ENCODE measurements around the gene IGSF21. TPM values are rescaled to one million over a fixed set of nuclear protein-coding genes. Genes with fewer than 3 reads are reported as not detected.
A peak's percentile ranks its signal among the peaks of the same experiment; 100 is the strongest.

The IGSF21 gene
- total RNA-seq, 1 donor, result not detected

DNA sequence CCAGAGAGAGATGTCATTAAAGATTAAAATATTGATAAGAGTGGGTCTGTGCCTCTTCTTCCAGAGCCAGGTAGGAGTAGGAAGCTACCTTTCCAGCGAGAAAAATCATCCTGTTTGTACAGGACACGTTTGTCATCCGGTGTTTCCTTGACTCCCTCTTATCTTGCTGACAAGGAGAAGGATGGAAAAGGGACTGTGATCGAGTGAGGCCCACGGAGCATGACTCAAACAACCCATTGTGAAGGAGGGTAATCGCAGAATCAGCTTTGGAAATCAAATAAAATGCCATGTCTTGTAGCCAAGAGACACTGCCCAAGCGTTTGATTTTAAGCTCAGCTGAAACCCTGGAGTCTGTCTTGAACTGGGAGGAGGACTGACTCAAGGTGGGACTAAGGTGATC is 97.7 kb downstream of the IGSF21 start:
- TF ChIP-seq CTCF (IDR thresholded peaks at IDR 0.05; ENCODE audit: insufficient read depth, low read depth, low read length), result no peak
- H3K4me3 ChIP-seq (ENCODE audit: low read depth, low read length), result no peak overlapping the region
- DNase-seq (ENCODE audit: low read depth), result no peak

DNA sequence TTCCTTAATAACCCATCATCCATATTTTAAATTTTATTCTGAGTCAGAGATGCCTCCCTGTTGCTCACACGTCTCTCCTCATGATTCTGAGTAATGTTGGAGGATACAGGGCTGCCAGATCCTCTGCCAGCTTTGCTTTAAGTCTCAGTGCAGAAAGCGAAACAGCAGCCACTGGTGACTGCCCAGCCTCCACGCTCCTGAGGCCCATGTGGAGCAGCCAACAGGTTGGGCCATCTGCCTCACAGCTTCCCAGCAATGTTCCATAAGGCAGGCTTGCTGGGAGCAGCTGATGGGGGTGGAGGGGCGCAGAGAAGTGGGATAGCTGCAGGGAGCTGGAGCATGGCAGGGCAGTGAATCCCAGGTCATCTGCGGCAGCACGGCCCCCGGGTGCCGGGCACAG is 104.2 kb downstream of the IGSF21 start:
- DNase-seq (ENCODE audit: low read depth), result no peak
- H3K4me3 ChIP-seq (ENCODE audit: low read depth, low read length), result no peak overlapping the region
- no peak for TF ChIP-seq CTCF (IDR thresholded peaks at IDR 0.05; ENCODE audit: insufficient read depth, low read depth, low read length)

- TF ChIP-seq CTCF (IDR thresholded peaks at IDR 0.05; ENCODE audit: insufficient read depth, low read depth, low read length), result peak; percentile 10
- DNase-seq (ENCODE audit: low read depth), result no peak
- H3K4me3 ChIP-seq (ENCODE audit: low read depth, low read length), result no peak overlapping the region
Observed at GRCh38 chr1:18217398-18218043, 109.9 kb downstream of the IGSF21 start.

DNA sequence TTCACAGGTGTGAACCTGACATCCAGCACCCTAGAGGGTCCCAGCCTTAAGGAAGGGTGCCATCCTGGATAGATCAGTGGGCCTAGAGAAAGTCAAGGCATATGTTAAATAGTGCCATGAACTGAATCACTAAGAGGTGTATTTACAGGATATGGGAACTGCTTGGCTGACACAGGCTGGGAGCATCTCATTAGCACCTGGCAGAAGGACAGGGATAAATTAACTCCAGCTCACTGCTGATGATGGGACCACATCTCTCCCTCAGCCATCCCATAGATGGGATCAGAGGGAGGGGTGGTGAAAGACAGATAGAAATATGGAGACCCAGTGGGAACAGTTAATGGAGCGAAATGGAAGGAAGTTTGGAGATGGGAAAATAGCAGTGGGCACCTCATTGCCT is 122.0 kb downstream of the IGSF21 start:
- no peak for TF ChIP-seq CTCF (IDR thresholded peaks at IDR 0.05; ENCODE audit: insufficient read depth, low read depth, low read length)
- DNase-seq (ENCODE audit: low read depth), result no peak
- H3K4me3 ChIP-seq (ENCODE audit: low read depth, low read length), result no peak overlapping the region

- no peak for TF ChIP-seq CTCF (IDR thresholded peaks at IDR 0.05; ENCODE audit: insufficient read depth, low read depth, low read length)
- H3K4me3 ChIP-seq (ENCODE audit: low read depth, low read length), result no peak overlapping the region
- no peak for DNase-seq (ENCODE audit: low read depth)
Observed at GRCh38 chr1:18230321-18230720, 122.7 kb downstream of the IGSF21 start.

- DNase-seq (ENCODE audit: low read depth), result no peak
- TF ChIP-seq CTCF (IDR thresholded peaks at IDR 0.05; ENCODE audit: insufficient read depth, low read depth, low read length), result no peak
- H3K4me3 ChIP-seq (ENCODE audit: low read depth, low read length), result no peak overlapping the region
Observed at GRCh38 chr1:18230840-18231239, 123.2 kb downstream of the IGSF21 start.

DNA sequence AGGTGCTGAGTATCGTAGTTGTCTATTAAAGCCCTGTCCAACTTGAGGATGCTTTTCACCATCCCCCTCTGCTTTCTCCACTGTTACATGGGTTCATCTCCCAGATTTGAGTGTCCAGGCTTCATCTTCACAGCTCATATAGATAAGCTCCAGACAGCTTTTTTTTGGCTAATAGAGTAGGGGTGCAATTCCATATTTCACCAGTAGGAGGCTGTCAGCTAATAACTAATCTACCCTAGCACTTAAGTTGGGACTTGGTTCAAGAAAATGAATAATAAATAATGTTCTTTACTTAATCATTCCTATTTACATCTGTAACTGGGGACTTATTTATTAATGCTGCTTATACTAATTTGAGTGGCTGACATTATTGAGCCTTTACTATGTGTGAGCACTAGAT is 124.5 kb downstream of the IGSF21 start:
- no peak overlapping the region for H3K4me3 ChIP-seq (ENCODE audit: low read depth, low read length)
- DNase-seq (ENCODE audit: low read depth), result no peak
- peak; percentile 25 for TF ChIP-seq CTCF (IDR thresholded peaks at IDR 0.05; ENCODE audit: insufficient read depth, low read depth, low read length)

All from fibroblast of villous mesenchyme (primary cell).